NCI-H1417 (cell line): Measurements from ENCODE around the gene MATN1.
A peak's percentile ranks its signal among the peaks of the same experiment; 100 is the strongest.
"Not testable (repeated sequence)": the region's sequence is repeated elsewhere in the genome, so short reads cannot be mapped to it uniquely, and the experiment has no call there.

Experiments
- DNase-seq, 3 experiments: peaks; one replicate each; lab custom pipeline; 2025; lab: John Stamatoyannopoulos, UW

The MATN1 gene

DNA sequence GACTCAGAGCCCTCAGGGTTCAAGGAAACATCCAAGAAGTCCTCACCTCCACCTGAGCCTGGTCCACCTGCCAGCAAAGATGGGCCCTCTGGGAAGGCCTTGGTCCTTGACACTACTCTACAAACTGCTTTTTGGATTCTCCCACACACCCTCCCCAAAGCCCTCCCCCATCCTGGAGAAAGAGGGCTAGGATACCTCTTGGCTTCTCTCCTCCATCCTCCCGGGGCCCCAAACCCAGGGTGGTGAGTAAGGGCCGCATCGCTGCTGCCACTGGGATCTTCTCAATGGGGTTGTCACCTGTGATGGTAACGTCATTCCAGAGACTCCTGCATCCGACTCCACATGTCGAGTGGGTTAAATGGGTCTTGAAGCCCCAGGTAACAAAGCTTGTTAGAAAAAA lies 26.6 kb downstream of the MATN1 start:
- no peak for DNase-seq

DNA sequence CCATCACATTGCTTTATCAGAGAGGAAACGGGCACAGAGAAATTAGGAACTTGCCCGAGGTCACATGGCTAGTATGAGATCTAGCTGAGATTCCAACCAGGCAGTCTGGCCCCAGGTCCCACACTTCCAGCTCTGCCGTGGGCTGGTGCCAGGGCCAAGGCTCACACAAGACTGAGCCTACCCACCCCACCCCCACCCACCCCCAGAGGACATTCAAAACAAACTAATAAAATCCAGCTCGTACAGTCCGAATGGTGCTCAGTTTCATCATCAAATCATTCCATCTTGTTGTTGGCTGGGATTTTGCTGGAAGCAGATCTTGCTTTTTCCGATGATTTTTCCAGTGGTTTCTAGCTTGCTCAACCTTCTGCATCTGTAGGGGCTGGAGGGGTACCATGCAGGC lies 27.9 kb downstream of the MATN1 start:
- DNase-seq: no peak

DNA sequence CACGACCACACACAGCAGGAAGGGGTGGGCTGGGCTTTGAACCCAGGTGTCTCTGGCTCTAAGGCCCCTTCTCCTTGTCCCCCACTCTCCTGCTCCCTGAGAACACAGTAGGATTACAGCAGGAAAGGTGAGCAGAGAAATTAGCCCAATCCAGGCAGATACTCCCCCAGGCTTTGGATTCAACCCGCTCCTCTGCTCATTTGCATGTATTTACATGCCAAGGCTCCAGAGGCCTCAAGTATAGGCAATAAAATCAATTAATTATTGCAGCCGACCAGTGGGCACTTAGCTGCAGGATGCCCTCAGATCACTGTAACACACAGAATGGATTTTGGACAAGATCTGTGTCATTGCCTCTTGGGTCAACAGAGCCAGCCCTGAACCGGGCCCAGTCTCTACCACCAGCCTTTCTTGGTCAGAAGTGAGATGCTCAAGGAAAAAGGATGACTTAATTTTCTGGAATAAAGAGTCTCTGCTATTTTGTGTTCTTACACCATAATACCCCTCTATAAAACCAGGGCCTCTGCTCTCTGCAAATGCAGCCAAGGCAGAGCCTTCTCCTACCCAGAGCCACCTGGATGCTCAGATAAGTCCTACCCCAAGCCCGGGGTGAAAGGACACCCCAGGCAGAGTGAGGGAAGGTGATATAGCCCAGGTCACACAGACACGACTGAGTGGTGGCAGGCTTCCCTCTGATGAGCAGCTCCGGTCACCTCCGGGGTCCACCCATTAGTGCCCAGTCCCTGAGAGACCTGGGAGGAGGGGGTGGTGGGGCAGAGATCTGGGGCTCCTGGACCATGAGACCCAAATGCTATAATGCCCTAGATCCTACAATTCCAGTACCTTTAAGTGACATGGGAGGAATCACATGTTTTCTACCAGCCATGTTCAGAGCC lies 28.9 kb downstream of the MATN1 start:
- DNase-seq: no peak

DNA sequence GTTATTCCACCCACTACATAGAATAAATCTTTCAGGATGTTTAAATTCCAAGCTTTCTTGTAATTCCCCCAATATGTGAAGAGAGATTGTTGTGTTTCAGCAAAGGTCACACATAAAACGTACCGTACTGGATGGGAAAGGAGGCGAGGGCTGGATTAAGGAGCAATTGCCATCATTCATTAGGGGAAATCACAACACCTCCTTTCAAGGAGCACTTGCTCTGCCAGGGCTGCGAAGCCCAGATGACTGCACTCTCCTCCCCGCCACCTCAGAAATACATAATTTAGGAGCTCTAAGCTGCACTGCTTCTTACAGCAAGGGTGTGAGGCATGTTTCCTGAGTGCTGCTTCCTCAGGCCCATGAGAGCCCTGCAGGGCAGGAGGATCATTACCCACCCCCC lies 29.6 kb downstream of the MATN1 start:
- no peak for DNase-seq

DNA sequence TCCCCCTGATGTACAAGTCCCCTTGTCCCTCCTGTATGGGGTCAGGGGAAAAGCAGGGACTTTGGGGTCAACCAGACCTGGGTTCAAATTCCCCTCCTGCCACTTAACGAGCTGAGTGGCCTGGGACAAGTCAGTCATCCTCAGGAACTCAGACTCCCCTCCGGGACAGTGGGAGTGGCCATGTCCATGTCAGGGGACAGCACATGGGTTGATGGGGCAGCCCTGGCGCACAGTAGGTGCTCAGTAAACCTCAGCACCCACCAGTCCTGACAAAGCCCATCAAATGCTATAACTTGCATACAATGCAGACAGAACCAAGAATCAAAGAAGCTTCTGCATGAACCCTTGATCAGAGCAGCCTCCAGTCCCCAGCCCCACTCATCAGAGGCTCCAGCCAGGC lies 30.0 kb downstream of the MATN1 start:
- DNase-seq: no peak

DNA sequence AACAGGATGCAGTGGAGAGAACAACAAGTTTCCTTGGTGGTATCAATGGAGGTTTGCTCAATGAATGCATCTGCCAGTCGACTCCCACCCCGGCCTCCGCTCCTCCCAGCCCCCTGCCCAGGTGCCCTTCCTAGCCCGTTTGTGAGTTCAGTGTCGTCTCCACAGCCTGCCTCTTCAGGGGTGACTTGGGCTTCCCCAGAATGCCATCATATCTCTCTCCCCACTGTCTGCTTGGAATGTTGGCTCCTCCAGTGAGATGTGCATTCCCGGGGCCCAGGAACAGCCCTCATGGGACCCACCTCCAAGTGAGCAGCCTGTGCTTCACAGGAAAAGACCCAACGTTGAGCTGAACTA lies 30.5 kb downstream of the MATN1 start:
- DNase-seq: no peak

DNA sequence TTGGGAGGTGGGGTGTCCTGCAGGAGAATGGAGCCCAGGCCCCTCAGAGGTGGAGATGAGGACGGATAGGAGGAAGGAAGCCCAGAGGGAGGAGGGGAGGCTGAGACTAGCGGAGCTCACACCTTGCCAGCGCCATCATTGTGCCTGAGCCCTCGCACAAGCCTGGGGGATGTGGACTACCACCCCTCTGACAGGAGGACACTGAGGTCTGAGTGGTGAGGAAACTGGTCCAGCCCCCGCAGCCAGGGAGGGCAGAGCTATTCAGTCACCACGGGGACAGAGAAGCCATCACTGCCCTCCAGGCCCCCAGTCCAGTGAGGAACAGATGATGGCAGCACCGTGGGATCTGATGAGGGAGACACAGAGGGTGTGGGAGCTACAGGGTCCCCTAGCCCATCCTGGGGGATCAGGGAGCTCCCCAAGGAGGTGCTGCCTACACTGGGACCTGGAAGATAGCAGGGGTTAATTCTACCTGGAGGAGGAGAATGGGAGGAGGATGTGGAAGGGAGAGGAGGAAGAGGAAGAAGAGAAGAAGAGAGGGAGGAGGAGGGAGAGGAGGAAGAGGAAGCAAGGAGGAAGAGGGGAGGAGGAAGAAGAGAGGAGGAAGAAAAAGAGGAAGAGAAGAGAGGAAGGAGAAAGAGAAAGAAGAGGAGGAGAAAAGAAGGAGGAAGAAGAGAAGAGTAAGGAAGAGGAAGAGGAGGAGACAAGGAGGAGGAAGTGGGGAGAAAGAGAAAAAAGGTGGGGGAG lies 31.0 kb downstream of the MATN1 start:
- DNase-seq: no peak

DNA sequence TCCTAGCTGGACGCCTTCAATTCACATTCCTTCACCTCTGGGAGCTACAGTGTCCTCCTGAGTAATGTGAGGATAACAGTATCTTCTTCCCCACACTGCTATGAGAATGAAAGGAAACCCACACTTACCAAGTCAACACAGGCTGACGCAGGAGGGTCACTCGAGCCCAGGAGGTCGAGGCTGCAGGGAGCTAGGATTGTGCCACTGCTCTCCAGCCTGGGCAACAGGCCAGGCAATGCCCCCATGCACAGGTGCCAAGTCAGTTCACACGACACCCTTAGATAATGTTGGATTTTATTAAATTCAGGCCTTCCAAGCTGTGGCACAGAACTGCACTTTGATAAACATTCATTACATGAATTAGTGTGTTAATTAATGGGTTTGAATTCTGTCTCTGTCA lies 31.9 kb downstream of the MATN1 start:
- DNase-seq: peak in 1 of 3 experiments; percentile 76

DNA sequence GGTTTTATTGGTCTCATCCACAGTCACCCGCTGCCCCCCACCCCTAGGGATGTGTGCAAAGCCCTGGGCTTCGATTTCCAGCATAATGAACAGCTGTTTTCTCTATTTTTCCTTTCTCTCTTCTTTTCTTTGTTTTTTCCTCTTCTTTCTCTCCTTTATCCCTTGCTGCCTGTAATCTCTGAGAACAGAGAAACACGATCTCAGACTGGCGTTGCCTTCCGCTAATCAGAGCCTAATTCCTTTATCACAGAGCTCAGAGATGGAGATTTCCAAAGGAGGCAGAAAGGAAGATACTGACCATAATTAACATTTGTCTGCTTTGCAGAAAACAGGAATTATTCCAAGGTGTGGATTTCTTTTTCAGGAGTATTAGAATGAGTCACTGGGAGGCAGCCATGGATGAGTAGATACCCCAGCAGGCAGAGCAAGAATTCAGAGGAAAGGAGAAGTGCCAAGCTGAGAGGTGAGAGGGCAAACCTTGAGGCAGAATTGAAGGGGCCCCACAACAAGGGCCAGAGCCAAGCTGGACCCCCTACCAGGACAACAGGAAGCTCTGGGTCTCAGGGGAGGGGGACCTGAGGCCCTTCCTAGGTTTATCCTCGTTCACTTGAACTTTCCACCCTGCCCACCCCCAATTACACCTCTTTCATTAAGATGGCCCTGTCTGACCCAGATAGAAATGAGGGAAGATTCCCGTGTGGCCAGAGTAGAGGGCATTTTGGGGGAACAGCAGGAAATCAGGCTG lies 33.3 kb downstream of the MATN1 start:
- no peak for DNase-seq

DNA sequence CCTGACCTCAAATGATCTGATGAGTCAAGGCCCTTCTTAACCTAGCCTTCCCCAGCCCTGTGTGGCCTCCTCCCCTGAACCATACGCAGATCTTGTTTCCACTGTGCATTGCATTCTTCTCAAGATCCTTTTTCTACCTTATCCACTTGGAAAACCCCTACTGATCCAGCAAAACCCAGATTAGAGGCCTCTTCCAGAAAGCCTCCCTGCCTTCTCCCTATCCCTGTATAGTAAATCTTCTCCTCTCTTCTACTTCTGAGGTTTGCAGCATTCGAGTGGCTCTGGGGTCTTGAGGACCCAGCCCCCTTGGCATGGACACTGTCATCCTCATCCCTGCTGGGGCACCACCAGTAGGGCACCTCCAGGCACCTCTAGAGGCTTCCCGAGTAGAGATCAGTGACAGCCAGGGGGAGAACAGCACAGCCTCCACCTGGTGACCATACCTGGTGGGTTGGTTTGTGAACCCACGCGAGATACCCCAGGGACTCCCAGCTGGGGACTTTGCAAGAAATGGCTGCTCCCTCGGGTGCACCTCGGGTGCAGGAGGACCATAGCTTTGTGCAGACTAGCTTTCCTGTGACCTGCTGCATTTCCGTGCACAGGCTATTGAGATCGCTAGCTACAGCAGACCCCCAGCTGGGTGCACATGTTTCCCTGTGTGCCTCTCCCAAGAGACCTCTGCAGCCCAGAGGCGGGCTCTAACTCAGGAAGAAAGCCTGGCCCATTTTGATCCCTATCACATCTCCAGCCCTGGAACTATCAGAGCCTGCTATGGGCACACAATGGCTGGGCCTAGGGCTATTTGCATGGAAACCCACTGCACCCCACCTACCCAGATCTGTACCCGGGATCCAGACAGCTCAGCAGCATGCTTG lies 34.2 kb downstream of the MATN1 start:
- DNase-seq: peak in 1 of 3 experiments; percentile 22

DNA sequence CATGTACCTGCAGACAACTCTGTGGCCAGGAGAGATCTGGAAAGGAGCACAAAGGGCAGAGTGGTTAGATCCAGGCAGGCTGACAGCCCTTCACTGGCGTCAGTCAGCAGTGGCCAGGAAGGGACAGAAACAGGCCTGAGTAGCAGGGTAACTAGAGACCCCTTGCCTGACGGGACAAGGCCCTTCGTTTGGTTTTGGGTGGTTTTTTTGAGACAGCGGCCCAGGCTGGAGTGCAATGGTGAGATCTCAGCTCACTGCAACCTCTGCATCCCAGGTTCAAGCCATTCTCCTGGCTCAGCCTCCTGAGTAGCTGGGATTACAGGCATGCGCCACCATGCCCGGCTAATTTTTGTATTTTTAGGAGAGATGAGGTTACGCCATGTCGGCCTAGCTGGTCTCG lies 34.9 kb downstream of the MATN1 start:
- not testable (repeated sequence) for DNase-seq

DNA sequence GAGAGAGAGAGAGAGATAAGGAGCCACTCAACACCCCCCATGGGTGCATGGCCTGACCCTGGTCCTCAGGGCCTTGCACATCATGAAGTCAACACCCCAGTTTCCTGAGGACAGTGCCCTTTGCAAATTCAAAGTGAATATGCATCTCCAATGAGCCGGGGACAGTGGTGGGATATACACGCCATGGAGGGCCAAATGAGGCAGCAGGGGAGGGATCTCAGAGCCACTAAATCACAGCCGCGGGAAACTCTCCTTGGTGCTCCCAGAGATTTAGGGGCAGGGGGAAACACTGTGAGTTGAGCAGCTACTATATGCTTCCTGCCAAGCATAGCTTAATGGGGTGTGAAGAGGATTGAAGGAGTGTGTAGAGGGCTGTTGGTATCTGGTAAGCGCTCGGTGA lies 35.5 kb downstream of the MATN1 start:
- DNase-seq: no peak

DNA sequence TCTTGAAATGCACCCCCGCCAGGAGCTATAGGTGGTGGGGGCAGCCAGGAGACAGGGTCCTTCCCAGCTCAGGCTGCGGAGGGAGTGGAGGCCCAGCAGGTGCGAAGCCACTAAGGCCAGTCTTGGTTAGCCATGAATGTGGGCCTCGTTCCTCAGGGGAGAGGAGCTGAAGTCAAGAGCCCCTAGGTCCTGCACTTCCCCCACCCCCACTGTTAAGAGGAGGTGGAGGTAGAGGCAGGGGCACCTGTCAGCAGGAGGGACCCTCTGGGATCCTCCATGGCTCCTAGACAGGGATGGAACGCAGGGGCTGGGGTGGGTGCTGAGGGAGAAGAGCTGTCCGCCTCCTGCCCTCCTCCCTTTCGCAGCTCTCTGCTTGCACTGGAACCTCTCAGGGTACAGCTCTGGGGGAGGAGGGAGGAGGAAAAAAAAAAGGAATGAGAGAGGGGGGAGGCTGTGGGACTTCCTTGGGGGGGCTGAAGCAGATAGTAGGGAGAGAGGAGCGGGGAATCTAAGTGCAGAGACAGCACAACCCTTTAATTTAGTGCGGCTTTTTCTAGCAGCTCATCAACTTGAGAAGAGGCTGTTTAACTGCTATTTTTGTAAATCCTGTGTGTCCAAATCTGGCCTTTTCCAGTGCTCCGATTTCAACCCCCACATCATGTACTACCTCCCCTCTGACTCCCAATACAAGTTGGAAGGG lies 37.0 kb downstream of the MATN1 start:
- no peak for DNase-seq

DNA sequence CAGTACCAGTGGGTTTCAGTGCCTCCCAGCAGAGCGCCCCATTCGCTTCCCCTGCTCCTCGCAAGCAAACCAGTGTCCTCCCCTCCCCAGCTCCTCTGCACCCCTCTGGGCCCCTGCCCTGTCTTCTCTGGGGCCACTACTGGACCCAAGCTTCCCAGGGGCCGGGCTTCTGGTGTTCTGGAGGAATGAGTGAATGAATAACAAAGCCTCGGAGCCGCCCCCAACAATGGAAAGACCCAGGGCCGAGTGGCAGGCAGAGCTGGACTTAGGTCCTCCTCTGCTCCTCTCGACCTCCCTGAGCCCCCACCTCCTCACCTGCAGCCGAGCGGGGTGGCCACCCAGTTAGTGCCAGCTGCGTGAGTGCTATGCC lies 37.6 kb downstream of the MATN1 start:
- DNase-seq: no peak

DNA sequence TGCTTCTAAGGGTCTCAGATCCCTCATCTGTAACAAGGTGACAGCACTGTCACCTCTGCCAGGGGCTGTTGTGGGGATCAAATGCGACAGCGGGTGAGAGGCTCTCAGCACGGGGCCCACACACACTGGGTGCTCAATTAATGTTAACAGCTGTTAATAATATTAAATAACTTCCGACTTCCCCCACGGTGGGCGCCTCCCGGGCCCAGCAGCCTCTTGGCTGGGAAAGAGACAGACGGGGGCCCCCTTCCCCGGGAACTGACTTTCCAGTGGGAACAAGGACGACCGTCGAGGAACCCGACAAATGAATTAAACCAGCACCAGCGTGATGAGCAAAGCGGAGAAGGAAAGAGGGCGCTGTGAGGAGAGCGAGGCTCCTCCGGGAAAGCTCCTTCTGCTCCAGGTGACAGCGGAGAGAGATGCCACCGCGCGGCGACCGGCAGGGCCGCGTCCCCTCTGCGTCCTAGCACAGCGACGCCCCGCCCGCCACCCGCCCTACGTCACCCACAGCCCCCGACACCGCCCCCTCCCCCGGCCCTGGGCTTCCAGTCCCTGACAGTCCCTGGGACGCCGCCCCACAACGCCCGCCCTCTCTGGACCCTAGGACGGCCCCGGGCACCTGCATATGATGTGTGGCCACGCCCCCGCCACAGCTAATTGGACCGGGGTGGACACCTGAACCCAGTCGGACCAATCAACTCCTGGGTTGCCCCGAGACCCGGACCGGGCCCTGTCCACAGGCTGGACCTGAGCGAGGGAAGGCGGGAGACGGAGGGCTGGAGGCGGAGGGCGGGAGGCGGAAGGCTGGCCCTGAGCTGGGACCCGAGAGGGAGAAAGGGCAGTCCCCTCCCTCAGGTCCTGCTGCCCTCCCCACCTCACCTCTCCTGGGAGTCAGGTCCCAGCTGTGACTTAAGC lies 38.2 kb downstream of the MATN1 start:
- peak; percentile 62 to 76 (median 71) for DNase-seq

DNA sequence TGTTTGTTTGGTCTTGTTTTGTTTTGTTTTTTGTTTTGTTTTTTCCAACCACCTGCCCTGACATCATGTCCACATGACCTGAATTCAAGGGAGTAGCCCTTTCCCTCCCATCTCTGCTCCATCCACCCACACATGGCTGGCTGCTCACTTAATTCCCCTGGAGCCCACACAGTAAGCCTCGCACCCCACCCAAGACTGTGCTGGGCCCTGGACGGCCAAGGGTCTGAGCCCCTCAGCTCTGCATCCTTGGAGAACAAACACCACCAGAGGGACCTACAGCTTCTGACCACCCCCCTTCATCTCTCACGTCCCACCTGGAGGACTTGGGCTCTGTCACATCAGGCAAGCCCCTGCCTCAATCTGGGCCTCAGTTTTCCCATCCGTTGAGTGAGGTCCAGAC lies 39.1 kb downstream of the MATN1 start:
- DNase-seq: no peak

DNA sequence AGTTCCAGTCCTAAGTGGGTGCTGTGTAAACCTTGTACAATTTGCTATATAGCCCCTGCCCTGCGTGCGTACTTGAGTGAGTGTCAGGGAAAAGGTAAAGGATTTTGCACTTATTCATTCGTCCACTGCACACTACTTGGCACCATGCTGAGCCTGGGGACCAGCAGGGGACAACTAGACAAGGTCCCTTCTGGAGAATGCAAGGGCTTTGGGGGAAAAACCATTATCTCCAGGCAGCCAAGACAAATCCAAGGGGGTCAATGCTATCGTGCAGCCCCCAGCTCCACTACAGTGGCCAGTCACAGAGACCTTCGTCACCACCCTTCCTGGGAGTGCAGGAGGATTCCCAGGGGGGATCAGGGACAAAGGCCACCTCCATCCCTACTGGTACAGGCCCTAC lies 39.7 kb downstream of the MATN1 start:
- DNase-seq: no peak

DNA sequence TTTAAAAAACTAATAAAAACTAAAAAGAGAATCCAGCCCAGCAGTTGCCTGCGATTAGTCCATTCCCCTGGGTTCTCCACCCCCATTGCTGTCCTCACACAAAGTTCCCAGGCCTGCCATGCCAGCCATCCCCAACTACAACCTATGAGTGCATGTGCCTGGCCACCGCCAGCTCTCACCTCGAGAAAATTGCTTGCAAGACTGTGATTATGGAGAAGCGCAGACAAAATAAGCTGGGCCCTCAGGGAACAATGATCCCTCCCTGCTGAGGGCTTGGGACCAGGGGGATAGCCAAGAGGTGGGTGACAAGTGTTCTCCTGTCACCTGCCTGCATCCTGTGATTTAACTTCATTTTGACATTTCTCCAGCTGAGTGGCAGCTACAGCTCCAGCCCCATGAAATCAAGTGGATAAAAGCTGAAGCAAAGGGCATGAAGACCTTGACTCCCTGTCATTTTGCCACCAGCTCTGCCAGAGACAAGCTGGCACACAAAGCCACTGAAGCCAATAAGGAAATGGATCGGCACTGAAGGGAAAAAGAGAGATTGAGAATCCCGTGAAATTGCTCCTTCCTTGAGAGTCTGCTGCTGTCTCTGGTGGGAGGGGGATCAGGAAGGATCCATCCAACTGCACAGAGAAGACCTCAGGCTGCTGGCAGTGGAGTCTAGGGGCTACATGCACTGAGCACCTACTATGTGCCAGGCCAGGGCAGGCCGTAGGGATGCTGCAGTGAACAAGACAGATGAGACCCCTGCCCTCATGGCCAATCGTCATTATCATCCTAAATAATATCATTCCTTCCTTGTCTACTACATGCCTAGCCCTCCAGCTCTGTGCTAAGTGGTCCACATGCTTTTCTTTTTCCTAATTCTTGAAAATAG lies 40.7 kb downstream of the MATN1 start:
- peak in 2 of 3 experiments; percentile 46 to 79 for DNase-seq

DNA sequence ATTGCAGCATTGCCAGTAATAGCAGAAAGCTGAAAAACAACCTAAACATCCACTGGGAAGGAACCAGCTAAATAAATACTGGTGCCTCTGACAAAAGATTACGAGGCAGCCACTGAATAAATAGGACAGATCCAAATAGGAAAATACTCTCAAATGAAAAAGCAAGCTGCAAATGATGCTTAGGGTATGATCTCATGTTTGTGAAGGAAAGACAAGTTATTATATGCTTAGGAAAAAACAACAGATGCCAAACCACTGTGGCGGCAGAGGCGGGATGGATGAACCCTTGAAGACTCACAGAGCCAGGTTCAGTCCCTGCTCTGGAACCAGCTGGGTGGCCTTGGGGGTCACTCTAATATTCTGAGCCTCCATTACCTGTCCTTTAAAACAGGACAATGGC lies 41.6 kb downstream of the MATN1 start:
- DNase-seq: peak in 1 of 3 experiments; percentile 32
